Subcutaneous adipose tissue (tissue), 4 donors: ENCODE data around the gene ADRA2A. TPM values are rescaled to one million over a fixed set of nuclear protein-coding genes. Genes with fewer than 3 reads are reported as not detected.

Source experiments
- total RNA-seq, 4 donors: library from RNA; depleted of rRNA; stranded (reverse); fragments of >200 nt; gene quantifications; one replicate each; pipeline ENCODE4 v1.1.0, GENCODE V29; 2016
- TF ChIP-seq, protein P1 (sequence below): fragments of 450-650 bp; IDR thresholded peaks from one replicate; pipeline ENCODE4 v1.5.1; 2016; ENCODE audit warnings: low read depth, mild to moderate bottlenecking, control low read depth, antibody characterized with exemption, moderate library complexity

ADRA2A gene
- total RNA-seq, 4 donors from 2014 or later, result 10.3 to 61.3 (median 36.6) TPM

DNA sequence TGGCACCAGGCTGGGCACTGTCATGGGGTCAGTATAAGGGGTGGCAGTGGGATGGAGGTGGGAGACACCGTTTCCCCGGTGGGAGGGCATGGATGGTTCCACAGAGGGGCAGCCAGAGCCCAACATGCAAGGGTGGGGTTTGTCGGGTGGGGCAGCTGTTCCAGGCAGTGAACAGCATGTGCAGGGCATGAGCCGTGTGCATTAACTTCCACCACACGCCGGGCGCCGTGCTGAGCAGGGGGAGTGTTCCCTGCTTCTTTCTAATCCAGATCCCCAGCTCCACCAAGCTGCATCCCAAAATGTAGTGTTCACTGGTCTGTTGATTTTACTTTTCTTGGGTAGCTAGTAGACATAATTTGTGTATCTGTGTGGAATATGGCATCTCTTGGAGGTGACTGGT is 29.3 kb downstream of the ADRA2A start:
- TF ChIP-seq, protein P1, sequence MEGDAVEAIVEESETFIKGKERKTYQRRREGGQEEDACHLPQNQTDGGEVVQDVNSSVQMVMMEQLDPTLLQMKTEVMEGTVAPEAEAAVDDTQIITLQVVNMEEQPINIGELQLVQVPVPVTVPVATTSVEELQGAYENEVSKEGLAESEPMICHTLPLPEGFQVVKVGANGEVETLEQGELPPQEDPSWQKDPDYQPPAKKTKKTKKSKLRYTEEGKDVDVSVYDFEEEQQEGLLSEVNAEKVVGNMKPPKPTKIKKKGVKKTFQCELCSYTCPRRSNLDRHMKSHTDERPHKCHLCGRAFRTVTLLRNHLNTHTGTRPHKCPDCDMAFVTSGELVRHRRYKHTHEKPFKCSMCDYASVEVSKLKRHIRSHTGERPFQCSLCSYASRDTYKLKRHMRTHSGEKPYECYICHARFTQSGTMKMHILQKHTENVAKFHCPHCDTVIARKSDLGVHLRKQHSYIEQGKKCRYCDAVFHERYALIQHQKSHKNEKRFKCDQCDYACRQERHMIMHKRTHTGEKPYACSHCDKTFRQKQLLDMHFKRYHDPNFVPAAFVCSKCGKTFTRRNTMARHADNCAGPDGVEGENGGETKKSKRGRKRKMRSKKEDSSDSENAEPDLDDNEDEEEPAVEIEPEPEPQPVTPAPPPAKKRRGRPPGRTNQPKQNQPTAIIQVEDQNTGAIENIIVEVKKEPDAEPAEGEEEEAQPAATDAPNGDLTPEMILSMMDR, result no peak

DNA sequence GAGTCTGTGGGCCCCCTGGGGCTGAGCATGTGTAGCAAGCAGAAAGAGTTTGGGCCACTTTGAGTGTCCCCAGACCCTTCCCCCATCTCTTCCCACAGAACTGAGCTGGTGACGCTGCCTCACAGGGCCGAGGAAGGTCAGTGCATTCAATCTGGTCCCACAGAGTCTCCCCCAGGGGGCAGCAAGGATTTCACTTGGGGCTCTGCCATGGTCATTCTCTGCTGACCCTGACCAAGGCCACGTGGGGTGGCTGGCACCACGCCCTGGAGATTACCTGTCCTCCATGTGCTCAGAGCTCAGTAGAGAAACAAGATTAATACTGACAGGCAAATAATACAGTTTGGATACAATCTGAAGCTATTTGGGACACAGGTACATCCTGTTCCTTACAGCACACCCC is 30.2 kb downstream of the ADRA2A start:
- TF ChIP-seq, protein P1, result no peak

DNA sequence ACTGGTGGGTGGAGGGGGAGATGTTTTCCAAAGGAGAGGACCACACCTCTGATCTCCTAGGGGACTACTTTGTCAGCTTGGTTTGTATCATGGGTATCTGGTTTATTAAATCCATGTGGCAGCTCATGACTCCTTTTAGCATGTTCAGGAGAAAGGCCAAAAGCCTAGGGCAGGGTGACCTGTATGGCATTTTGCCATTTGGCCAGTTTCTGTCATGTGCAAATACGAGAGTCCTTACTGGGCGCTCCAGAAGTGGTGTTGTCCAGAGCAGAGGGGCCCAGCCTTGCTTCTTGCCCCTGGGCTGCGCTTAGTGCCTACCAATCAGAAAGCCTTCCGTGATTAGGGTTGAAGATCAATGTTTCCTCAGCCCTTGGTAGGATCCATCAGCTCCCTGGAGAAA is 31.0 kb downstream of the ADRA2A start:
- TF ChIP-seq, protein P1, result no peak

DNA sequence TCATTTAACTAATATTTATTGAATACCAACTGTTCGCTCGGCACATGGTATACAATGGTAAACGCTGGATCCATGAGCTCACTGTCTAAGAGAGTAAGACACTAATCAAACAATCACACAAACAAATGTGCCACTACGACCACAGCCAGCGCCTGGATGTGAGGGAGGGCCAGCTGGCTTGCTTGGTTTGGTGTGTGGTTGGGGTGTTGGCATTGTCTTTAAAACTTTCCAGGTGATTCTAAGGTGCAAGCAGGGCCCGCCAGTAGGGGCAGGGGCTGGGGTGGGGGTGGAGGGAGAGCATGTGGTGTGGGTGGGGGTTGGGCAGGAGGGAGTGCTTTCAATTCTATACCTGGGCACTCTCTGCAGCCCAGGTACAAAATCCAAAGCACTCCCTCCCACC is 31.6 kb downstream of the ADRA2A start:
- TF ChIP-seq, protein P1, result no peak

DNA sequence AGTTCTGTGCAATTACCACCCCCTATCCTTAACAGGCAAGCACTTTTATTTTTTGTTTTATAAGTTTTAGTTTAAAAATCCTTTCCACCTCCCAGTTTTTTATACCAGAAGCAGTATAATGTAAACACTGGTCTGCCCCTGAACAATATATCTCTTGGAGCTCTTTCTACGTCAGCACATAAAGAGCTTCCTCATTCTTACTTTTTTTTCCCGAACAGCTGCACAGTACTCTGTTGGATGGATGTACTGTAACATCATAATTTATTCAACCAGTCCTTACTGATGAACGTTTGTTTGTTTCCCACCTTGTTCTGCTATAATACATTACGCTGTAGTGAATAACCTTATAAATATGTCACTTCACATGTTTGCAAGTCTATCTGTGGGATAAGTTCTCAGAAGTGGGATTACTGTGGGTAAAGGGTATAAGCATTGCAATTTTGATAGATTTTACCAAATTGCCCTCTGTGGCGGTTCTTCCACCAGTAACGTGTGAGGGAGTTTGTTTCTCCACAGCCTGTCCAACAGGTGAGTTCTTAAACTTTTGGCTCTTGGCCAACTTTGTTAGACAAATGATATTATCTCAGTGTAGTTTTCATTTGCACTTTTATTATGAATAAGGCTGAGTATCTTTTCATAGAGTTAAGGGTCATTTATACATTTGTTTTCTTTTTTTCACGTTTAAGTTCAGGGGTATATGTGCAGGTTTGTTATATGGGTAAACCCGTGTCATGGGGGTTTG is 32.8 kb downstream of the ADRA2A start:
- TF ChIP-seq, protein P1, result no peak

DNA sequence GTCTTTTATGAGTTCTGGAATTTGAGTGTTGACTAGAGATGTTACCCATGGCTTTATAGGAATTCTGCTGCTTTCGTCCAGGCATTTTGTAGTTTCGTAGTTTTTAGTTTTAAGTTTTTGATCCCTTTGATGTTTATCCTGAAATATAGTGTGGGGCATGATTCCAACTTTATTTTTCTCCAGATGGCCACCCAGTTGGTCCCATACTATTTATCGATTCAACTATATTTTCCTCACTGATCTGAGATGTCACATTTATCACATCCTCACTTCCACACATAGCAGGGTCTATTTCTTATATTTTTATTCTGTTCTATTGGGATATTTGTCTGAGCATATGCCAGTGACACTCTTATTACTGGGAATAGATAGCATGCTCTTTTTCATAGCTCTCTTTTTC is 33.9 kb downstream of the ADRA2A start:
- TF ChIP-seq, protein P1, result no peak

DNA sequence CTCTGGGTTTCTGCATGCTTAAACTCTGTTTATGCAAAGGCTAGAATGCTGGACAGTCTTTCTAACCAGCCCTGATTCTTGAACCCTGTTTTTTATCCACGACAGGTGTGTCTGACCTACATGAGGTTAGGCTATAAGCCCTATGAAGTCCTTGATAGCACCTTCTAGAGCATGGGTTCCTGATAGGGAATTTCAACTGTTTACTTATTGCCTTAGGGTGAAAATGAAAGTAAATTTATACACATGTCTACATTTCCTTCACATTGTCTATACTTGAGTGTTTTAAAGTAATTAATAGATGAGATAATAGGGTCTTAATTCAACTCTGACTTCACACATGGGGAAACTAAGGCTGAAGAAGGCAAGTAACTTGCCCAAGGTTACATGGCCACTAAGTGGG is 35.5 kb downstream of the ADRA2A start:
- TF ChIP-seq, protein P1, result no peak
